ENCODE results near the gene SEMG2.

SEMG2 gene, protein sequence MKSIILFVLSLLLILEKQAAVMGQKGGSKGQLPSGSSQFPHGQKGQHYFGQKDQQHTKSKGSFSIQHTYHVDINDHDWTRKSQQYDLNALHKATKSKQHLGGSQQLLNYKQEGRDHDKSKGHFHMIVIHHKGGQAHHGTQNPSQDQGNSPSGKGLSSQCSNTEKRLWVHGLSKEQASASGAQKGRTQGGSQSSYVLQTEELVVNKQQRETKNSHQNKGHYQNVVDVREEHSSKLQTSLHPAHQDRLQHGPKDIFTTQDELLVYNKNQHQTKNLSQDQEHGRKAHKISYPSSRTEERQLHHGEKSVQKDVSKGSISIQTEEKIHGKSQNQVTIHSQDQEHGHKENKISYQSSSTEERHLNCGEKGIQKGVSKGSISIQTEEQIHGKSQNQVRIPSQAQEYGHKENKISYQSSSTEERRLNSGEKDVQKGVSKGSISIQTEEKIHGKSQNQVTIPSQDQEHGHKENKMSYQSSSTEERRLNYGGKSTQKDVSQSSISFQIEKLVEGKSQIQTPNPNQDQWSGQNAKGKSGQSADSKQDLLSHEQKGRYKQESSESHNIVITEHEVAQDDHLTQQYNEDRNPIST

GRCh38 chr20:45221076-45221475 lies at the start of gene SEMG2:
Gene SEMG2, plus strand, starts transcription at chr20:45221373. Its CDS starts 17 bp downstream, at chr20:45221390.
- DNase-seq = no peak

- no peak for DNase-seq
Measured at GRCh38 chr20:45173522-45173921, 47.7 kb upstream of the SEMG2 start.

GRCh38 chr20:45174434-45175364 lies 46.5 kb upstream of the SEMG2 start, which contains the start of gene PI3:
Gene PI3, plus strand, starts transcription at chr20:45174902. Its CDS starts 21 bp downstream, at chr20:45174923.
- DNase-seq = no peak

DNA sequence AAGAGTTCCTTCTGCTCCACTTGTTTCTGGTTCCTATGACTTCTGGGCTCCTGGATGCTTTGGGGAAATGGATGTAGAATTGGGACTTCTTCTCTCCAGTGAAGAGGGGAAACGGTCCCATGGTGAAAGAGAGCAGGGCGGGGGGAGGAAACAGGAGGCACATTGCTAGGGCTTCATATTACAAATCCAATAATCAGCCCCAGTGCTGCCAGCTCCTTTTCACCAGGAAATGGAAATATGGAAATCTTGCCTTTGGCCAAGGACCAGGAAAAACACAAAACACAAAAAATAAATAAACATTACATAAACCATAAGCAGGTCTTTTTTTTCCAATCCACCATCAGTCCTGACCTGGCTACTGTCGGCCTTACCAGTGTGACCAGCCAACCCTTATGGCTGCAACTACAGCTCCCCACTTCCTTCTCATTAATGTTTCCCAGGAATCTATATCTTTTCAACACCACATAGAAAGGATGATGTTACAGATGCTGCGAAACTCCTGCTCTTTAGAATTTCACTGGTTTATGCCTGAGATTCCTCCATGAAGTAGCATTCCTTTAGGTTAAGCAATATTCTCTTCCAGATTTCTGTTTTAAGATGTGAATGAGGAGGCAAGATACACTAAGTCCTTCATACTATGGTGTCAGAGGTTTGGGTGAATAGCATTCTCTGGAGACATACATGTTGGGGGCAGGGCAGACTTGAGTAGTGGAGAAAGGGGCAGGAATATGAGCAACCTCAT lies 44.5 kb upstream of the SEMG2 start:
- no peak for DNase-seq

- DNase-seq = no peak
Measured at GRCh38 chr20:45179166-45179565, 42.0 kb upstream of the SEMG2 start.

DNA sequence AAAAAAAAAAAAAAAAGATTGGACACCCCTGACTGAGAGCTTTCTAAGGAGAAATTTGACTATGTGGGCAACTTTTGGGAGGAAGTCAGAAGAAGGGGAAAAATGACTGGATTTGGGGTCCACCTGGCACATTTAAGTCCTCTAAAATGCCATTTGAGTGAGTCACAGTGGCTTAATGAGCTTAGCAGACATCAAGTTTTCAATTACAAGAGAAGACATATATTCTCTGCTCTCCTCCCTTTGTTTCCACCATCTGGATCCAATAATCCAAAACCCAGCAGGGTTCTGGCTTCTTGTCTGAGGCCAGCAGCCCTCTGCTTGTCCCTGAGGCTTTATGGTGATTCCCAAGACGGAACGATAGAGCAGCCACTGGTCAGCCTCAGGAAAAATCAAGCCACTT lies 39.5 kb upstream of the SEMG2 start:
- no peak for DNase-seq

- DNase-seq = no peak
Measured at GRCh38 chr20:45183084-45183483, 38.1 kb upstream of the SEMG2 start.

DNA sequence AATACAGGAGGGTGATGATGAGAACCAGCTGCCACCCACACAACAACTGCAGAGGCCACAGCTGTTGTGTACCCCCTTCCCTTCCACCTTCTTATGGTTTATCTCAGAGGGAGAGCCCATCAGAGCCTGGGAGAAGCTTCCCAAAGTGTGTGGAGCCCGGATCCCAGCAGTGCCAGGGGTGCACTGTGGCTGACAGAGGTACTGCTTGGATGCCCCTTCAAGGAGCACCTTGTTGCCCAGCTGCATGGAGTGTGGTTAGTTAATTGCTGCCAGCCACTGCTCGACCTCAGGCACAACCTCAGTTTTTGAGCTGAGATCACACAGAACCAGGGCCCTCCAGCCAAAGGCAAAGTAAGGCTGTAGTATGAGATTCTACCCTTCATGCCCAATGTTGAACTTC lies 33.5 kb upstream of the SEMG2 start:
- no peak for DNase-seq

DNA sequence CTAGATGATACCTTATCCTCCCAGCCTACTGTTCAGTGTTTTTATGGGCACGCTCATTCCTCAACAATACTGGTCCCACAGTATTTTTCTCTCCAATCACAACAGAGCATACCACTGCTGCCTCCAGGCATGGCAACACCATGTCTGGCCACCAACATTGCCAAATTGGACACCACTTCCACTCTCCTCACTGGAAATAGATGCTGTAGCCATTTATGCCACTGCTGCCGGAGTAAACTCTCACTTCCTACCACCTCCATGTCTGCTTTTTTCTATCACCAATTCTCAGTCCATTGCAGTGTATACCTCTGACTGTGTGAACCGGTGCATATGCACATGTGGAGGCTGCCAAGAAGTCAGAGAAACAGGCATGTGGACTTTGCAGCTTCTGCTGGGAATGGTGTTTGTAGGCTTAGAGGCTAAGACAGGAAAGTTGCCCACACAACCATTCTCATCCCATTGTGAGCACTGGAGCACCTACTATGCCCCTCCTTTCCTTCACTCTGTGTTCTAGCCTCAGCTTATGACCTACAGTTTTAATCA lies 32.0 kb upstream of the SEMG2 start:
- no peak for DNase-seq

GRCh38 chr20:45189861-45190260 lies 31.3 kb upstream of the SEMG2 start:
- no peak for DNase-seq

DNA sequence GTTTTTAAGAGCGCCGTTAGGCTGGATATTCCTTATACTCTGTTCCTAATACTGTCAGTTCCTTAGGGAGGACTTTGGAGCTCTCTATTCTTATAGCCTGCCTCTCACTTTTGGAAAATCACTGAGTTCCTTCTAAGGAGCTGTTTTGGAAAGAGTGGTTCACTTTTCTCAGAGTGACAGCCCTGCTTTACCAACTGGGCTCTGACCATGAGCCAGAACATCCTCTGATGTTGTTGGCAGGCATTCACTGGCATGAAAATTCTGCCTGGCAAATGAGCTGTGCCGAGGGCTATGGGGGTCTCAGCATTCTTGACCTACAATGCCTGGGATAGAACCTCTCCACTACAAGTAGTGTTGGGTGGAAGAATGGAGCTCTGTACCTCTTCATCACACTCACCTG lies 29.2 kb upstream of the SEMG2 start:
- DNase-seq = no peak

DNA sequence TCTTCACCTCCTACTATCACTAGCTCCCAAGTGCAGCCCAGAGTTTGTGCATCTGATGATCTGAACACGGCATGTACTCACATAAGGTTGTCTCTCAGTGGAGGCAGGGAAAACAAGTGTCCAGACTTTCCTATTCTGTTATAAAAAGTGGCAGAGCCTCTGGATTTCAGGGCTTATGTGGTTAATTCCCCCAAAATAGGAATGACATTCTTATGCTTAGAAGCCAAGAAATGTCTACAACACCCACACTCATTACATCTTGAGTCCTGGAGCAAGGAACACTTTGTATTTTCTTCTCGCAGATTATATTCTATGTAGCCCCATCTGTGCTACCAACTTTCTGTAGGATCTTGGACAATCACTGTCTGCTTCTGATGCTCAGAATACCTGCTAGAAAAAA lies 27.8 kb upstream of the SEMG2 start:
- no peak for DNase-seq

DNA sequence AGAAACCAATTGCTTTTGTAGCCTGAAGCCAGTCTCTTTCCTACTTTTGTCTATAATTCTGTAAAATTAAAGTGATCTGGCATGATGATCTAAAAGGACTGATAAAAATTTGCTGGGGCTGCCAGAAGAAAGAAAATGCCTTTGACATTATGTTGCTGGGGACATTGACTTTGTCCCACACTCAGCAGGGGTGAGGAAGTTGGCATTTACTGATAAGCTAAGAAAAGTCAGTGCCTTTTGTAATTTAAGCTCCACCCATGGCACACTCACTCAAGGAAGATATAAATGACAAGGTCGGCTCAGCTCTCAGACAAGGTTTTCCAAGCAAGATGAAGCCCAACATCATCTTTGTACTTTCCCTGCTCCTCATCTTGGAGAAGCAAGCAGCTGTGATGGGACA lies 14.4 kb upstream of the SEMG2 start, which contains the start of gene SEMG1:
SEMG1 (plus strand) TSS at position 309 of the 400 bp plus-strand sequence; CDS start at position 330, 21 bp downstream.
- no peak for DNase-seq

- DNase-seq = no peak
Measured at GRCh38 chr20:45209924-45210323, 11.2 kb upstream of the SEMG2 start.

GRCh38 chr20:45211569-45212474 lies 9.4 kb upstream of the SEMG2 start:
- DNase-seq = no peak

DNA sequence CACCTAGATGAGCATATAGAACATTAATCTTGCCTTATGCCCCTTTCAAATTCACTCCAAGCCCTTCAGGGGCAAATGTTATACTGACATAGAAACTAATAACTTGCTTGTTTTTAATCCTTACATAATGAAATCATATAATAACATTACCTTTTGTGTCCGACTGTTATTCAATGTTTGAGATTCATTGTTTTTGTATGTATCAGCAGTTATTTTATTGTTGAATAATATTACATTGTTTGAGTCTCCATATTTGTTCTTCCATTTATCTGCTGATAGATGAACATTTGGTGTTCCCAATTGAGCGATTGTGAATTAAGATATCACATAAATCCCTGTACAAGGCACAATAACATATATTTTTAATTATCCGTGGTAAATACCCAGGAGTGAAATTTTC lies 8.3 kb upstream of the SEMG2 start:
- DNase-seq = no peak

DNA sequence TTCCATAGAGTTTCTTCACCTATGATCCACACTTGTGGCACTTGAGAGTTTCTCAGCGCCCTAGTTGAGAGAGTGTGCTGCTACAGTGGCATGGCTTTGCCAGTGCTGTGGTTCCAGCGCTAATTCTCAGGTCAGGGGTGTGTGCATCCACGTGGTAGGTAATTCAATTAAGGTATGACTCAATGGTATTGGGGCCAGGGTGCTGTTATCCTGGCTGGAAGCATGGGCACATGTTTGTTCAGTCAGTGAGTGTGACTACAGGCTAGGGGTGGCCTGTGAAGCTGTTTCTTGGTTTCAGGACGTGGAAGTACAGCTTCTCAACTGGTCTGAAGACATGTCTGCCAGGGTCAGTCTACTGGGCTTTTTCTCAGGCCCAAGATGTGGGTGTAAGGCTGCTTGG lies 3.0 kb upstream of the SEMG2 start:
- no peak for DNase-seq

GRCh38 chr20:45218636-45219035 lies 2.5 kb upstream of the SEMG2 start:
- DNase-seq = no peak

DNA sequence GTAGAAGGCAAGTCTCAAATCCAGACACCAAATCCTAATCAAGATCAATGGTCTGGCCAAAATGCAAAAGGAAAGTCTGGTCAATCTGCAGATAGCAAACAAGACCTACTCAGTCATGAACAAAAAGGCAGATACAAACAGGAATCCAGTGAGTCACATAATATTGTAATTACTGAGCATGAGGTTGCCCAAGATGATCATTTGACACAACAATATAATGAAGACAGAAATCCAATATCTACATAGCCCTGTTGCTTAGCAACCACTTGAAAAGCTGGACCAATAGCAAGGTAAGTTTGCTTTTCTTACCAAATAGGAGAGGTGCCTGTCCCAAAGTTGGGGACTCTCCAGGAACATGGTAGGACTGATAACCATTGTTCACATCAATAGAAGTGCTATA lies 2.0 kb downstream of the SEMG2 start:
- no peak for DNase-seq

DNA sequence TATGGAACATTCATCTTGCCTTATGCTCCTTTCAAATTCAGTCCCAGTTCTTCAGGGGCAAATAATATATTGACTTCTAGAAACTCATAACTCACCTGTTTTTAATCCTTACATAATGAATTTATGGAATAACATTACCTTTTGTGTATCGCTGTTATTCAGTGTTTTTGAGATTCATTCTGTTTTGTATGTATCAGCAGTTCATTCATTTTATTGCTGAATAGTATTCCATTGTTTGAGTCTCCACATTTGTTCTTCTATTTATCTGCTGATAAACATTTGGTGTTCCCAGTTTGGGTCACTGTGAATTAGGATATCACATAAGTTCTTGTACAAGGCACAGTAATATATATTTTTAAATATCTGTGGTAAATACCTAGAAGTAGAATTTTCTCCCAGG lies 5.1 kb downstream of the SEMG2 start:
- DNase-seq = no peak
